ENCODE measurements around the gene PLCH2.

Gene PLCH2

DNA sequence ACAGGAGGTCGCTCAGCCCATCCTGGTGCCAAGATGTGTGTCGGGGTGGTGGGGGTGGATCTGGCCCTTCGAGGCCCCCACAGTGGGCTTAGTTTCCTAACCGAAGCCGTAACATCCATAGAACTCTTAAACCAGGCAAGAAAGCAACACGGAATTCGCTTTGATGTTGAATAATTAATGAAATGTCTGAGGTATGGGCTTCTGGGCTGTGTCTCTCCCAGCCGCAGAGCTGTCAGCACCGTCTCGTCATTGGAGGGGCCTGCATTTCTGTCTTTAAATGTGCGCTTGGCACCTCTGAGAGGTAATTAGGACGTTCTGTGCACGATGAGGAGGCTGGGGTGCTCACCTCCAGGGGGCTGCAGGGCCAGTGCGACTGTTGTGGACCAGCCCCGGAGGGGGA is 13.3 kb upstream of the PLCH2 start:
- DNase-seq (ENCODE audit: low spot score), result no peak

DNA sequence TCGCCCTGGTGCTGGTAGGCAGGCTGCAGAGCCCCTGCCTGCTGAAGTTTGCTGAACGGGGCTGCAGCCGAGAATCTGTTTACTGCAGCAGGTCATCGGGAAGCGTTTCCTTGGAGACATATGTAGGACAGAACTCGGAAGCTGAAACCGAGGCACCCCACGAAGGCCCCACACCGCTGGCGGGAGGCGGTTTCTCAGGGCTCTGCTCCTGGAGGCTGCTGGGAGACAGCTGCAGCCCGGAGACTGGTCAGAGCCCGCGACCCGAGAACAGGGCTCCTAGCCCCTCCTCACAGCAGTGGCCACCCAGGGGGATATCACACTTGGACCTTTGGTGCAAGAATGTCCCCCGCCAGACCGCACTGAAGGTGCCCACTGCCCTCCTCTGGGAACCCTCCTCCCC is 12.7 kb upstream of the PLCH2 start:
- DNase-seq (ENCODE audit: low spot score), result no peak

- no peak for DNase-seq (ENCODE audit: low spot score)
Measured at GRCh38 chr1:2465371-2466269, 10.5 kb upstream of the PLCH2 start.

DNA sequence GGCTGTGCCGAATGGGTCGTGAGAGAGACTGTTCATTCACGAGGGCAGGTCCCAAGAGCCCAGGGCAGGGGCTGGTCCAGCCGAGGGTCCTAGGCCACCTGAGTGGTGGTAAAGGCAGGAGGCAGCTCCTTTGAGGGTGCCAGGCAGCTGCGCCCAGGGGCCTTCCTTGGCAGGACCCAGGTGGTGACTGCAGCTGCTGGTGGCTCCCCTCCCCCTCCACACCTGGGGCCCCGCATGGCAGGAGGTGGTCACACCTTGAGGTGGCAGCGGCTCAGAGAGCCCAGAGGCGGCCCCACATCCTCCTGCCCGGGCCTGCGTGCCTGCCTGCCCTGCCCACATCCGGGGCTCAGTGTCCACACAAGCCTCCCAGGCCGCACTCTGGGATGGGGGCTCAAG is 9.8 kb upstream of the PLCH2 start:
- DNase-seq (ENCODE audit: low spot score), result no peak

DNA sequence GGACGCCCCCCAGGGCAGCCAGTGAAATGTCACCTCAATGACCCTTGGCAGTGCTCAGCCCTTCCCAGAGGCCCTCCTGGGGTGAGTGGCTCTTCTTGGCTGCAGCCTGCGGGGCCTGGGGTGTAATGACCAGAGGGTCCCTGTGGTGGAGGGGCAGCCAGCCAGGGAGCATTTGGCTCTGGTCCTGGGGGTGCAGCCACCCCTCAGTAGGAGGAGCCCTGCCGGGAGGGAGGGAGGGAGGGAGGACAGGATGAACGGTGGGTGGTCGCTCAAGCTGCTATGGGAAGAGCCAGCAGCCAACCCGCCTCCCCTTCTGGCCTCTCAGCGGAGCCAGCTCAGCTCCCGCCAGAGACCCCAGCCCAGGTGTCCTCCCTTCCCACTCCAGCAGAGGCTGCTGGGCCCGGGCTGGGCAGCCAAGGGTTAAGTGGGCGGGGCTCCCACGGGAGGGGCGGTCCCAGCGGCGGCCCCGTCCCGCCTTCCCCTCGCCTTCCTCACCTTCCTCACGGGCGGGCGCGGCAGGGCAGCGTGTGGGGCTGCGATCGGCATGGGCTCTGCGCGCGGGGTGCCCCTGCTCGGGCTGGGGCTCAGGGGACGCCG is 9.0 kb upstream of the PLCH2 start:
- no peak for DNase-seq (ENCODE audit: low spot score)

GRCh38 chr1:2468041-2468472 is 8.0 kb upstream of the PLCH2 start:
- DNase-seq (ENCODE audit: low spot score), result peak; percentile 74

DNA sequence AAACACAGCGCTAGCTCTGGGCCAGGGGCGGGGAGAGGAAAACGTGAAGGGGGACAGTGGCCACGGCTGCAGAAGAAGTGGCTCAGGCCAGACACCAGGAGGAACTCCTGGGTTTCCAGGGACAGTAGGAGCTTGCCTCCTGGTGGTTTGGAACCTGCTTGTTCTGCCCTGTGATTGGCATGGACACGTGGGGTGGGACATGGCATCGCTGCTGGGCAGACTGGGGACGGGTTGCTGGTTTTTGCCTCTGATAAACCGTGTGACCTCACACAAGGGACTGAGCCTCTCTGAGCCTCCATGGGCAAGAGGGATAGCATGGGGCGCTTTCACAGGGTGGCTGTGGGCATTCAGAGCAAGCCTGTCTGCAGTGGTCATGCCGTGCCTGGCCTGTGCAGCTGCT is 7.5 kb upstream of the PLCH2 start:
- no peak for DNase-seq (ENCODE audit: low spot score)

DNA sequence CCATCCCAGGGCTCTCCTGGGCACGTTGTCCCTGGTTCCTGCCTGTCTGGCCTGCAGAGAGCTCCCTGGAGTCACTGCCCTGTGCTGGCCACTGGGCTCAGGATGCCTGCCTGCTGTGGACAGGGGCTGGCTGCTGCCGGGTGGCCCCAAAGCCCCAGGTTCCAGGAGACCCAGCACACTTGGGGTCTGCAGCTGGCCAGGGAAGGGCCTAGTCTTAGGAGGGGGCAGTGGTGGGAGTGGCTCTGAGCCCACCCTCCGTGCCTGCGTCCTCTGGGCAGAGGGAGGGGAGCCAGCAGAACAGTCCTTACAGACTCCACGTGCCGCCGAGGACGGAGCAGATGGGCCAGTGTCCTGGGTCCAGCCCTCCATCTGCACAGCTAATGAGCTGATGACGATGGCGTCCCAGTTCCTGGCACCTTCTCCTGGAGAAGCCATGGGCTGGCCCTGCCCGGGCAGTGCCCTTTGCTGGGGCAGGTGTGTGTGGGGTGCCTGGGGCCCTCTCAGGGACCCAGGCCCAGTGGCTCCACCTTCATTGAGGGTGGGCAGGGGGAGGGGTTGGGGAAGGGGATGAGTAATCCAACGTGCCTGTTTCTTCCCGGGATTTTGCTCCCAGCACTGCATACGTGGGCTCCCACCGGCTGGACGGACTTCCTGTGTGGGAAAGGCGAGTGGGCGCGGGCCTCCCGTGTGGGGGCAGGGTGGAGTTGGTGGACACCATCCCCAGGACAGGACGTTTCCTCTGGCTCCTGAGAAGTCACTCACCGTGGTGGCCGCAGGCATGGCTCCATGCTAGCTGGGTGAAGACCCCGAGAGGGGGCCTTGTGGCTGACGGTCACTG is 6.8 kb upstream of the PLCH2 start:
- DNase-seq (ENCODE audit: low spot score), result no peak

DNA sequence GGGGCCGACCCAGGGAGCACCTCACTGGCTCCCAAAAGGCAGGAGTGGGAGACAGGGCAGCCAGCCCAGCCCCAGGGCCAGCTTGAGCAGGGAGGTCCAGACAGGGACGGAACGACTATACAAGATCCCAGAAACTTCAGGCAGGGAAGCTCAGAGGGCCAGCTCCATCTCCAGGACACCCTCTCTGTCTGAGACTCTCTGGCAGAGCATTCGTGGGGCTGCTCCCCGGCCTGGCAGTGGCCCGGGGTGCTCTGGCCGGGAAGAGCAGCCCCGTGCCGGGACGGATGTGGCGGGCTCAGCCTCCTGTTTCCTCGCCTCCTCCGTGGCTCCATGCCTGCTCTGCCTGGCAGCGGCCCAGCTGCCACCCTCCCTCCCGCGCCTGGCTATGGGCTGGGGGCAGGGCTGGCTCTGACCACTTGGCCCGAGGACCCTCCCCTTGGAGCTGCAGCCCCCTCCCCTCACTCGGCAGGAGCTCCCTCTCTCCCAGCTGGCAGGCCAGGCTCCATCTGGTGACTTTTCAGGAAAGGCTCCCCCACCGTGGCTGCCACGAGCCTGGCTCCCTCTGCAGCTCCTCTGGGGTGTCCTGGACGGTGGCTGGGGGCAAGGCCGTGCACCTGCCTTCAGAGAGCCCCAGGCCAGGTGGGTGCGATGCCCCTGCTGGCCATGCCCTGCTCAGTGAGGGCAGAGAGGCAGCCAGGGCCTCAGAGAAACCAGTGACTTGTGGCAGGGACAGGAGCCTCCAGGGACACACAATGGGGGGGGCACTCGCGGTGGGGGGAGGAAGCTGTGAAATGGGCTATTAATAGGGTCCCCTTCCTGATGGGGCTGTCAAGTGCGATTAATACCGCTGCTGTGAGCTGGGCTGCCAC is 5.6 kb upstream of the PLCH2 start:
- no peak for DNase-seq (ENCODE audit: low spot score)

DNA sequence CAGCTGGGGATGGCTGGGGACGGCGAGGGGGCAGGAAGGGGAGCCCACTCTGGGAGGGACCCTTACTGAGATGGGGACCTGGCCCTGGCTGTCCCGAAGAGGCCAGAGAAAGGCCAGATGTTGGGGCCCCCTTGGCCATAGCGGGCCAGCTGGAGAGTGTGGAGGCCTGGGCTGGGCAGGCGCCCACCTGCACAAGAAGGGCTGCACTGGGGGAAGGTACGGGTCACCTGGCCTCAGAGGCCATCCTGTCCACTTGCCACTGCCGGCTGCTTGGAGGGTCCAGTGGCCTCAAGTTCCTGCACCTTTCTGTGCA is 5.0 kb upstream of the PLCH2 start:
- no peak for DNase-seq (ENCODE audit: low spot score)

GRCh38 chr1:2471587-2472001 is 4.5 kb upstream of the PLCH2 start:
- no peak for DNase-seq (ENCODE audit: low spot score)

DNA sequence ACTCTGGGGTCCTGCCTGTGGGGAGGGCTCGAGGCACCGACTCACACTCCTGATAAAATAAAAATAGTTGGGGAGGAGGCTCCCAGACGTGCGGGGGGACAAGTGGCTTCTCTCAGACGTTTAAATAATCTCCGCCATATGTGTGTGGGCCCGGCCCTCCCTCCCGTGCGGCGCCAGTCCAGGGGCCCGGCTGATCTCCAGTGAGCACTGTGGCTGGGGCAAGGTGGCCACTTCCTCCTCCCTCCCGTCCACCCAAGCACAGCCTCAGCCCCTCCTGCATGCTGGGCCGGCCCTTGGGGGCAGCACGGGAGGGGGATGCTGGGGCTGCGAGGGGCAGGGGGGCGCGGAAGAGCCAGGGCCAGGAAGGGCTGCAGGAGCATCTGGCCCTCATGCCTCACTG is 4.0 kb upstream of the PLCH2 start:
- no peak for DNase-seq (ENCODE audit: low spot score)

- no peak for DNase-seq (ENCODE audit: low spot score)
Measured at GRCh38 chr1:2472561-2473177, 3.4 kb upstream of the PLCH2 start.

GRCh38 chr1:2473198-2473597 is 2.9 kb upstream of the PLCH2 start:
- DNase-seq (ENCODE audit: low spot score), result no peak

- DNase-seq (ENCODE audit: low spot score), result no peak
Measured at GRCh38 chr1:2474104-2474844, 1.8 kb upstream of the PLCH2 start.

- no peak for DNase-seq (ENCODE audit: low spot score)
Measured at GRCh38 chr1:2474933-2475371, 1.1 kb upstream of the PLCH2 start.

DNA sequence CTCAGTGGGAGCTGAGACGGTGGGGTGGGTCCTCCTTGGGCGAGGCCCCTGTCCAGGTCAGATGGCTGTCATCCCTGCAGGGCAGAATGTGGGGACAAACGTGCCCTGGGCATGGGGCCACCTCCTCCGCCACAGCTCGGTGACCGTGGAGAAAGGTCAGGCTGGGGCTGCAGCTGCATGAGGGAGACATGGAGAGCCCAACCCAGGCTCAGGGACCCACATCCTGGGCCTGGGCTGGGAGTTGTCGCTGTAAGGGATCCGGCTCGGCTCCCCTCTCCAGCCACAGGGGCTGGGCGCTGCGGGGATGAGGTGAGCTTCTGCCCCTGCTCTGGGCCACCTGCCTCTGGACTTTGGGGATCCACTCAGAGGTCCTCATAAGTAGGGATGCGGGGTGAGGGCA is 518 bp upstream of the PLCH2 start:
- no peak for DNase-seq (ENCODE audit: low spot score)

GRCh38 chr1:2477309-2477708 is 1.2 kb downstream of the PLCH2 start:
- no peak for DNase-seq (ENCODE audit: low spot score)

DNA sequence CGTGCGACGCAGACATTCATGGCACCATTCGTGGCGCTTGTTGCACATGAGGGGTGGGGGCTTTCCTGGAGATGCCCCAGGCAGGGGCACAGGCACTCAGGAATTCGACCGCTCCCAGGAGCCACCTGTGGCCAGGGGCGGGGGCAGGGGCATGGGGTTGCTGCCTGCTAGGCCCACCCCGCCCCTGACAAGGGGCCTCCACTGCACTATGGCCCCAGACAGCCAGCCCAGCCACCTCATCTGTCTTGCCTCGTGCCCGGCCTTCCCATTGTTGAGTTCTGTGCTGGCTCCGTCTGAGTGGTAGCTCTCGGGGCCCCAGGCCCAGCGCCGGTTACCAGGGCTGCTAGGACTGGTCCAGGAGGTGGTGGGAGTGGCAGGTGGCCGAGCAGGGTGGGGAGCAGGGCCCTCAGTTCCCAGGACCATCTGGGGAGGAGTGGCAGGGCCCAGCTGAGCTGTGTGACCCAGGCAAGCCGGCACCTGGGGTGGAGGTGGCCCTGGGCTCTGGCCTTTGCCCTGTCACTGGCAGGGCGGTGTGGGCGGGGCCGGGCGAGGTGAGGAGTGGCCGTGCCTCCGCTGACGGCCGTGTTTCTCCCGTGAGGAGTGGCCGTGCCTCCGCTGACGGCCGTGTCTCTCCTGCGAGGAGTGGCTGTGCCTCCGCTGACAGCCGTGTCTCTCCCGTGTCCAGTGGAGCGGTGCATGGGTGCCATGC is 1.9 kb downstream of the PLCH2 start:
- no peak for DNase-seq (ENCODE audit: low spot score)

DNA sequence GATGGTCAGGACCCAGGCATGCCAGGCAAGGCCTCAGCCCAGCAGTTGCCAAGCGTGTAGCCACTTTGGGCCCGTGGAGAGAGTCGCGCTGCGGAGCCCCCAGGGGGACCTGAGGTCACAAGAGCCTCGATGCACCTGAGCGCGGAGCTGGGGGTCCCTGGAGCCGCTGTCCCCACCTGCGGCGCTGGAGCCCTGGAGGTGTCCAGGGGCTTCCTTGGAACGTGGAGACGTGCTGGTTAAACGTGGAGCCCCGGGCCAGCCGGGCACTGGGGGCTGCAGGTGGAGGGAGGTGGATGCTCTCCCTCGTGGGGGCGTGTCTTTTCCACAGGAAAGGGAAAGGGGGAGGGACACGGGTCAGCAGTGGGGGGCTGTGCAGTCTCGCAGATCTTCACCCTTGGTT is 3.1 kb downstream of the PLCH2 start:
- DNase-seq (ENCODE audit: low spot score), result no peak

Measured in left forelimb (tissue), 1 donor.